HG03565 (cell line): Measurements from ENCODE around the gene NBEA.
"Not testable (repeated sequence)": the region's sequence is repeated elsewhere in the genome, so short reads cannot be mapped to it uniquely, and the experiment has no call there.

Source experiments
- ATAC-seq: cut with Tn5 transposase; IDR thresholded peaks from one replicate; pipeline ENCODE4 v1.9.1; 2021; ENCODE audit warnings: mild to moderate bottlenecking, moderate library complexity; ENCODE audit not compliant: unreplicated experiment

Gene NBEA

GRCh38 chr13:35365883-35366282 lies 423.8 kb downstream of the NBEA start:
- ATAC-seq: no peak

GRCh38 chr13:35367586-35367985 lies 425.5 kb downstream of the NBEA start:
- no peak for ATAC-seq

DNA sequence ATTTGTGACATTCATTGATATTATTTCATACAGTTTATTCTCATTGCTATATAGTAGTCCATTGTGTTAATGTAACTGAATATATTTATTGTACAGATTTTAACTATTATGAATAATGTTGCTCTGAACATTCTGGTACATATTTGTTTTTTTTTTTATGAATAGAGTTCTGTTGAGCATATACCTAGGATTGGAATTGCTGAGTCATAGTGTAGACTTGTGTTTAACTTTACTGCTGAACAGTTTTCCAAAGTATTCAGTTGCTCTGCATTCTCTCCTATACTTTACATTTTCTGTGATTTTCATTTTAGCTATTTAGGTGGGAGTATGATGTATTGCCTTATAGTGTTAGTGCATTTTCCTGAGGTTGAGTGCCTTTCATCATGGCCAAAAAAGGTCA lies 436.9 kb downstream of the NBEA start:
- ATAC-seq: no peak

GRCh38 chr13:35379663-35380062 lies 437.6 kb downstream of the NBEA start:
- no peak for ATAC-seq

DNA sequence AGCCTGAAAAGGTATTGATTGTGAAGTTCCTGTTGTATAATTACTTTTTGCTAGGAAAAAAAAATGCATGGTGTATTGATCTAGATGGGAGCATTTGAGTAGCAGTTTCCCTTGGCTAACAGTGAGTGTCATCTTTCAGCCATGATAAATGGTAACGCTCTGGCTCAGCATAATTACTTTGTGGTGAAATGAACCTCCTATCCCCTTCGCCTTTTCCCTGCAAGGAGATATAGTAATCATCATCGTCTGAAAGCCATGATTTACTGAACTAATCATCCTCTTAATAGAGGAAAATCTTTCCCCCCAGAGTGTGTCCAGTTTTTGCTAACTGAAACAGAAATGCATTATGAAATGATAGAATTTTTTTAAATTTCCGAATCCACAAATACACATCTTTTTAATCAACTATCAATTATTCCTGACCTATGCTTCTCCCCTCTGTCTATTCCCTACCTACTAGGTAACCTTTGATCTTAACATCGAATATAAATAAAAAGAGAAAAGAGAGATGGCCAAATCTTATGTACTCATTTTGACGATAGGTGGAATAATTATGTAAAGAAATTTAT lies 445.7 kb downstream of the NBEA start:
- no peak for ATAC-seq

GRCh38 chr13:35388441-35389355 lies 446.6 kb downstream of the NBEA start:
- ATAC-seq: no peak

GRCh38 chr13:35389535-35389934 lies 447.5 kb downstream of the NBEA start:
- ATAC-seq: no peak

DNA sequence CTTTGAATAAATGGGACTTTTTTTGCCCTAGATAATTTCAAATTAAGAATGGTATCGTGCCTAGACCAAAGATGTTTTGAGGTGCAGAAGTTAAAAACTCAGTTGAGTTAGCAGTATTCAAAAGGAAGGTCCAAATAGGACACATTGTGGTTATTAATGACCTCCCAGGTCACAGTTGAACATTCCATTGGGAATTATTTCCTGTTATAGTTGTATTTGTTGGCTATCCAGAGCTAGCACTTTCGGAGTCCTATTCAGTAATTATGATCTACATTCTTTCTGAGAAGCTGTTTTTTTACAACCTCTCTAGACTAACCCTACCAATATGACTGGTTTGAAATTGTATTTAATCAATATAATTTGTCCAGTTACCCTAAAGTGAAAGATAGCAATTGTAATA lies 450.7 kb downstream of the NBEA start:
- no peak for ATAC-seq

- no peak for ATAC-seq
Observed at GRCh38 chr13:35393886-35394285, 451.8 kb downstream of the NBEA start.

- ATAC-seq: not testable (repeated sequence)
Observed at GRCh38 chr13:35408285-35408684, 466.2 kb downstream of the NBEA start.

DNA sequence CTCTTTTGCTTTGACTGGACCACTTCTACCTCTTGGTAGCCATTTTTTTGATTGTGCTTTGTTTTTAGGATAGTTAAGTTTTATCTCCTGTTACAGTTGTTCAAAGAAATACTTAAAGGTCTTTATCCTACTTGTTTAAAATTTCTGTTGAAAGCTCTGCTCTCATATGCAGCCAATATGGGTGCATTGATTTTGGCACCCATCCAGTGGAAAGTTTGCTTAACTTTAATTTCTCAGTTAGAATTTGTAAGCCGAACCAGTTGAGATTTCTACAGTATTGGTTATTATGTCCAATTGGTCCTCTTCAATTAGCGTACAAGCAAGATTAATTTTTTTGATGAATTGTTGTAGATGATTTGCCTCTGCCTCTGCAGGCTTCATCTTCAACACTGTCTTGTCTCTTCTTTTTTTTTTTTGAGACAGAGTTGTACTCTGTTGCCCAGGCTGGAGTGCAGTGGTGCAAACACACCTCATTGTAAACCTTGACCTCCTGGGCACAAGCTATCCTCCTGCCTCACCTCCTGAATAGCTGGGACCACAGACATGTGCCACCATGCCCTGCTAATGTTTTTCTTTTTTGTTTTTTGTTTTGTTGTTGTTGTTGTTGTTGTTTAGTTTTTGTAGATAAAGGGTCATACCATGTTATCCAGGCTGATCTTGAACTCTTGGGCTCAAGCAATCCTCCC lies 469.1 kb downstream of the NBEA start:
- ATAC-seq: no peak

DNA sequence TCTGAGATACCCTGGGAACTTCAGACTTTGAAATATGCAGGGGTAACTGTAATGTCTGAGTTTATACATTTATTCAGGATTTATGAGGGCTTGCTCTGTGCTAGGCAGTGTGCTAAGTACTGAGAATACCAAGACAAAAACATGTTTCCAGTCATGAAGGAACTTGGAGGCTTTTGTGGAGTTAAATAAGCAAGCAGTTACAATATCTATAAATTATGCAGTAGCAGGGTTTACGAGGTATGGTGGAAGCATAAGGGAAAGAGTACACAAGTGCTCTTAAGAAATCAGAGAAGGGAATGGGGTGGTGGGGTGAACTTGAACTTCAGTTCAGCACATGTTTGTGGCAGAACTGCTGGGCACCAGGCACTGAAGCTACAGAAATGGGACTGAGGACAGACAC lies 506.4 kb downstream of the NBEA start:
- no peak for ATAC-seq

DNA sequence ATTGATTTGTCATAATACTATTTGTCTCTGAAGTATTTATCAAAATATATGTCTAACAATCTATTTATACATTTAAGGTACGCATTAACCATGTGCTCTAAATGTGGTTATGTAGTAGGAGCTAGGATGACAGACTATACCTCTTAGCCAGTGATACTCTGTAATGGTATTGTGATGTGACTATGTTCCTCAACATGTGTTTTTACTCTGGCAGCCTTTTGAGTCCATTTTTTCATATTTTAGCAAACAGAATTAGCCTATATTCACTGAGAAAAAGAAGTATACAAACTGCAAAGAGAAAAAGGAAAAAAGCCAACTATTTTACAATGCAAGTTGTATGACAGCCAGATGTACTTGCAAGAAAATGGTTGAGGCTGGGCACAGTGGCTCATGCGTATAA lies 507.8 kb downstream of the NBEA start:
- ATAC-seq: no peak

- ATAC-seq: no peak
Observed at GRCh38 chr13:35455022-35455421, 513.0 kb downstream of the NBEA start.

DNA sequence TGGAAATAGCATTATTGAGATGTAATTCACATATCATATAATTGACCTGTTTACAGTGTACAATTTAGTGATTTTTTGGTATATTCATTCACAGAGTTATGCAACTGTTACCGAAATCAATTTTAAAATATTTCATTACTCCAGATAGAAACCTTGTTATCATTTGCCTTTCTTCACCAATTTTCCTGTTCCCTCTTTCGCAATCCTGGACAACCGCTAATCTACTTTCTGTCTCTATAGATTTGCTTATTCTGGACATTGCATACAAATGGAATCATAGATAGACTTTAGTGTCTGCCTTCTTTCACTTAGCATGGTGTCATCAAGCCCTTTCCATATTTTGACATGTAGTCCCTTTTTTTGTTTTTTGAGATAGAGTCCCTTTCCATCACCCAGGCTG lies 515.2 kb downstream of the NBEA start:
- ATAC-seq: no peak

DNA sequence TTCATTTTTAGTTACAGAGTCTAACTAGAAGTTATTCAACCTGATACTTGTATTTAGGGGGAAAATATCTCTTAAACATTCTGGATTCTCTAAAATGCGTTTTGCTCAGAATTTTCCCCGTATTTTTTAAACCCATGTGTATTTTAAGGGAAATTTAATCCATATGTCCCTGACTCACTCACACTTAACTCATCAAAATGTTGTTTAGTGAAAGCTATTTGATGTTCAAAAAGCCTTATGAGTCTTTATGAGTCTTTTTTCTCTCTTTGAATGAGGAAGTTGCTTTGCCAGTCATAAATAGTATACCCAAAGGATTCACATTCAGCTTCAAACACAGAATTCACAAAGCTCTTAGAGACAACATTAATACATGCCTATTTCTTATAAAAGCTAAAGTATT lies 518.0 kb downstream of the NBEA start:
- ATAC-seq: no peak

GRCh38 chr13:35465371-35465770 lies 523.3 kb downstream of the NBEA start:
- no peak for ATAC-seq

GRCh38 chr13:35468195-35468594 lies 526.1 kb downstream of the NBEA start:
- ATAC-seq: no peak

DNA sequence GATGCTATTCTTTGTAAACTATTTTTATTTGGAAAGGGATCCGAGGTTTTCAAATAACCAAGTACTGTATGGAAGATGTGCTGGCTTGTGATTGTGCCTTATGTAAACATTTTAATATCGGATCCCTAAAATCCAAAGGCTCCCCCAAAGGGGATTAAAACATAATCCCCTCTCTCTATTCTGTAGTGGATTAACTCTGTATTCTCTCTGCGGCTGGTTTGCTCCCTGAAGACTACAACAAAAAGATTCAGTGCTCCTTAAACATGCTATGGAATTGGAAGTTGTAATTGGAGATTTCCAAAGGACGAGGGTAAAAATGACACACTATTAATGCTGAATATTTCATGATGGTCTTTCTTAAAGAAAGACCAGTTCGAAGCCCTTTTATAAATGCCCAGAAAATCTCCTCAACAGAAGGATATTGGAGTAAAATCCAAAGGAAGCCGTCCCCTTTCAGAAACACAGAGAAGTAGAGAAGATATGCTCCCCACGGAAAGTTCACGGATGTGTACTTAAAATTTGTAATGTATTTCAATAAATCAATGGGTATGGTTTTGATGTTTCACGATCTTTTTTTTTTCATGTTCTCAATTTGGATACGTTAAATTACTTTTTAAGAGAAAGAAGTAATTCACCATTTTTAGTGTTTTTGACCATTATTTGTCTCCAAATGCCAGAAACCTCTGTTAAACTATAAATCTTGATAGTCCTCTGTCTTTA lies 527.9 kb downstream of the NBEA start:
- no peak for ATAC-seq

DNA sequence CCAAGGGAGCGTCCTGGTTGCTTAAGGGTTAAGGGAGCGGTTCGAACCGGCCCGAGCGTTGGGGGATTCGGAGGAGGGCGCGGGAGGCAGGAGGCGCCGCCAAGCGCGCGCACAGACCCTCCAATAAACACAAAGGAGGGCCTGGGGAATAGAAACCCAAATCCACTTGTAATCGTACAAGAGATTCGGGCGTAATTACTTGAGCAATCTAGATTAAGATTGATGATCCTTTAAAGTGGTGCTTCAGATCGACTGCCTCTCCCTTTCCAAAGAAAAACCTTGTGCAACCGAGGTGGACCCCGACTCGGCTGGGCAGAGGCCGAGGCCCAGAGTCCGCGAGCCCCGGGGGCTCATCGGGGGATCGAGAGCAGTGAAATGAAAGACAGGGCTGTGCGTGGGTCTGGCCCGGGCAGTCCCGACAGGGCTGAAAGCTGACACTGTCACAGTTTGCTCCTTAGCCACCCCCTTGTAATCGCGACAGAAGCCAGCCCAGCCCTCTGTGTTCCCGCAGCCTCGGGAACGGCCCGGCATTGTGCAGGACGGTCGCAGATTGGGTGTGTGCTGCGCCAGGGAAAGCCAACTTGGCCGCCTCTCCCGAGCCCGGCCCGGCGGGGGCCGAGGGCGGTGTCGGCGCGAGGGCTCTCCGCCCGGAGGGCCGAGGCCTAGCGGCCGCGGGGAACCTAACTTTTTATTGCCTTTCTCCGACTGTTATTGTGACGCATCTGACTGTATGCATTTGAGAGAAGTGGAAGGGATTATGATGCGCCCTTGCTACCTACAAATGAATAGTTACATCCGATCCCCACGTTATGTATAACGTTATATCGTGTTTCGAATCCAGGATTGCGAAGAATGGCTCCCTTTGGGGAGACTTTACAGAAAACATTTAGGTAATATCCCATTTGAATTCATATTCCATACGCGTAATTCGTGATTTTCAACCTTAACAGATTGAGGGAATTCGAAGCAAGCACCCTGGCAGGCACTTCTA lies 528.9 kb downstream of the NBEA start:
- ATAC-seq: no peak
